ENCODE data around the gene ADD2.

GRCh38 chr2:70806620-70807019, 38.6 kb upstream of the ADD2 start:
- no peak for TF ChIP-seq CTCF (IDR thresholded peaks at IDR 0.05)
- no peak for TF ChIP-seq POLR2A (IDR thresholded peaks at IDR 0.05)

Measured in thyroid gland (tissue), 4 donors.